Measurements from ENCODE around the gene ZNF217. TPM values are rescaled to one million over a fixed set of nuclear protein-coding genes. Genes with fewer than 3 reads are reported as not detected.

ZNF217 gene
- total and polyA plus RNA-seq, 9 of the 15 experiments (the other 6 are each of a cell fraction or from before 2014, with no cell fraction given): 3.0 to 41.8 (median 16.8) TPM

DNA sequence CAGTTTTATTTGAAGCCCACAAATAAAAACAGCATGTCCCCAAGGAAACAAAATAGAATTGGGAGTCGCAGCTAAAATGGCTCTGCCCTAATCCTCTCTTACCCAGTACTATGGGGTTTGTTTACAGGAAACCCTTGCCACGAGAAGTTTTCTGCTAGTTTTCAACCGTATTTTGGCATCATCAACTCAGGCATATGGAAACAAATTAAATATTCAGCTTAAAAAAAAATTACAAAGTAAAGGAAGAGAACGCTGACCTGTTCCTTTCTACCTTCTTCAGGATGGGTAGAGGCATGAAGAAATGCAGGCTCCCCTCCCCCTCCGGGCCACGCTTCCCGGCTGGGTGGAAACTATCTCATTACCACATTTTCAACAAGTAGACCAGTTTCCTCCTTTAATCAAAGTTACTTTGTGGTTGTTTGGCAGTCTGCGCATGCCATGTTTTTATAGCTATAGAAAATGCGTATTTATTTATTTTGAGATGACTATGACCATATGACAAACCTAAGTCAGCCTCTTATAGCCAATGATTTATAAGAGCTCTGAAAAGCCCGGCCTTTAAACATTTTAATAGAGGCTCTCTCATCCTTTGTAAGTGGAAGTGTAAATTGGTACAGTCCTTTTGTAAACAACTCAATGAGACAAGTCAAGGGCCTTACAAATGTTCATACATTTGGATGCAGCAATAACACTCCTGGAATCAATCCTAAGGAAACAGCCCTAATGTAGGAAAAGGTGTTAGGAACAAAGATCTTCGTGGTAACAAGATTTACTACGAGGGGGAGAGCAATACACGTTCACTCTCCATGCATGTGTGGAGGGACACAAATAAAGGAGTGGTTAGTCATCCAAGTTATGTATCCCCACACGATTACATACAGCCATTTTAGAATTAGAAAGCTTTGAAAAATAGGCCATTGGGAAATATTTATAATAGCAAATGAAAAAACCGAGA, 16.1 kb upstream of the ZNF217 start (continued):
- TF ChIP-seq GTF2B (IDR thresholded peaks at IDR 0.05; ENCODE audit: extremely low read depth, insufficient read length): no peak
- peak; percentile 17; the same call in 1 of the 2 replicates for TF ChIP-seq ARID3A (IDR thresholded peaks at IDR 0.05; ENCODE audit: borderline replicate concordance, low read depth, low read length)
- TF ChIP-seq KDM4B (IDR thresholded peaks at IDR 0.05; ENCODE audit: borderline replicate concordance in 2 of 2, low read depth in 1 of 2): no peak
- TF ChIP-seq ZBTB34 (CRISPR knock-in tag; IDR thresholded peaks at IDR 0.05): no peak
- no peak for TF ChIP-seq SRF (CRISPR knock-in tag; IDR thresholded peaks at IDR 0.05)
- TF ChIP-seq ZNF143 (CRISPR knock-in tag; IDR thresholded peaks at IDR 0.05): no peak
- TF ChIP-seq MAZ (CRISPR knock-in tag; conservative IDR thresholded peaks at IDR 0.05 in 1 of 2, IDR thresholded peaks at IDR 0.05 in 1 of 2): no peak
- TF ChIP-seq ETV5 (CRISPR knock-in tag; IDR thresholded peaks at IDR 0.05; ENCODE audit: low read depth): no peak
- TF ChIP-seq NR0B1 (IDR thresholded peaks at IDR 0.05; ENCODE audit: partially characterized antibody): no peak
- TF ChIP-seq ZBTB8A (IDR thresholded peaks at IDR 0.05; ENCODE audit: partially characterized antibody): no peak
- TF ChIP-seq MBD2 (IDR thresholded peaks at IDR 0.05; ENCODE audit: borderline replicate concordance, low read depth): no peak
- 0 out of 2 replicates have a peak, but pooled peaks have one; percentile 24 for TF ChIP-seq ZFX (CRISPR knock-in tag; IDR thresholded peaks at IDR 0.05)
- TF ChIP-seq ZNF79 (CRISPR knock-in tag; IDR thresholded peaks at IDR 0.05; ENCODE audit: low read depth): no peak
- TF ChIP-seq ZFP36 (IDR thresholded peaks at IDR 0.05; ENCODE audit: low read depth, low read length, partially characterized antibody): no peak
- no peak for TF ChIP-seq ZNF695 (CRISPR knock-in tag; IDR thresholded peaks at IDR 0.05)
- TF ChIP-seq NFYB (IDR thresholded peaks at IDR 0.05; ENCODE audit: extremely low read depth, insufficient read length): no peak
- TF ChIP-seq TAL1 (IDR thresholded peaks at IDR 0.05): no peak
- no peak for TF ChIP-seq FOXM1 (IDR thresholded peaks at IDR 0.05; ENCODE audit: low read depth)
- no peak for TF ChIP-seq FOXM1 (CRISPR knock-in tag; IDR thresholded peaks at IDR 0.05; ENCODE audit: low read depth)
- TF ChIP-seq TCF7 (IDR thresholded peaks at IDR 0.05; ENCODE audit: borderline replicate concordance): no peak
- peak; percentile 17; the same call in 1 of the 2 replicates for TF ChIP-seq ZBTB17 (CRISPR knock-in tag; IDR thresholded peaks at IDR 0.05)
